Ovary (tissue), 3 donors: Measurements from ENCODE around the gene SLCO3A1.

ENCODE experiments used
- CTCF ChIP-seq, 3 donors: fragments of 450-650 bp in 2 of 3; fragments of 200-600 bp in 1 of 3; IDR thresholded peaks; one replicate each; pipeline versions ENCODE4 v1.5.1 to v1.8.0; 2016 to 2022; ENCODE audit warnings: antibody characterized with exemption in 3 of 3, mild to moderate bottlenecking in 1 of 3
- EP300 ChIP-seq: sonication (generic); formaldehyde crosslinking; IDR thresholded peaks from one replicate; pipeline ENCODE4 v1.6.1; 2017; ENCODE audit warnings: antibody characterized with exemption
- POLR2A ChIP-seq: fragments of 450-650 bp; IDR thresholded peaks from one replicate; pipeline ENCODE4 v1.6.1; 2017; ENCODE audit warnings: antibody characterized with exemption, mild to moderate bottlenecking, moderate library complexity
- donor health status: DM: no; HTN: no; CAD: no.

DNA sequence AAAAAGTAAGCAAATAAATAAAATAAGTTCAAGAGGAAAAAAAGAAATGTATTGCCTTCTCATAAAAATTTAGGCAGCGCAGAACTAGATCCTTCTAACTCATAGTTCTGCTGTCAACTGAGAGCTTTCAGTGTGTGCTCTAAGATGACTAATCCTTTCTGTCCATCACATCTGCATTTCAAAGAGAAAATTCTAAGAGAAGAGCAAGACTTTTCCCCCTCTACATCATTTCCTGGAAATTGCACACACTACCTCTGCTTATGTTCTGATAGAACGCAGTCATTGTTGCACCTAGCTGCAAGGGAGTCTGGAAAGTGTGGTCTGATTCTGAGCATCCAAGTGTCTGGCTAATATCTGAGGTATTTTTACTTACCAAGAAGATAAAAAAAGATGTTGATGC, 39.6 kb upstream of the SLCO3A1 start:
- TF ChIP-seq POLR2A (no peak), CTCF (IDR thresholded peaks at IDR 0.05) (no peak), EP300 (no peak)
